Activated T-cell treated with anti-CD3 and anti-CD28 coated beads for 4 hours (primary cell): ENCODE measurements around the gene PBOV1.

Experiments used
- DNase-seq: peaks from one replicate; pipeline ENCODE4 v3.0.0-alpha.2; 2020

The PBOV1 gene

GRCh38 chr6:138218449-138218848 is at the start of gene PBOV1:
Gene PBOV1, minus strand, starts transcription at chr6:138218491. Its CDS starts 96 bp downstream, at chr6:138218395.
- no peak for DNase-seq

DNA sequence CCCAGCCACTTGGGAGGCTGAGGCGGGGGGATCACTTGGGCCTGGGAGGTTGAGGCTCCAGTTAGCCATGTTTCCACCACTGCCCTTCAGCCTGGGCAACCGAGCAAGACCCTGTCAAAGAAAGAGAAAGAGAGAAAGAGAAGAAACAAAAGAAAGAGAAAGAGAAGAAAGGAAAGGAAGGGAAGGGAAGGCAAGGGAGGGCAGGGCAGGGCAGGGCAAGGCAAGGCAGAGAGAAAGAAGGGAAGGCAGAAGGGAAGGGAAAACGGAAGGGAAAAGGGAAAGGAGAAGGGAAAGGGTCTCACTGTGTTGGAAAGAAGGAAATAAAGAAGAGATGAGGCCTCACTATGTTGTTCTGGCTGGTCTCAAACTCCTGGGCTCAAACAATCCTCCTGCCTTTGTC is 47.8 kb upstream of the PBOV1 start:
- no peak for DNase-seq

DNA sequence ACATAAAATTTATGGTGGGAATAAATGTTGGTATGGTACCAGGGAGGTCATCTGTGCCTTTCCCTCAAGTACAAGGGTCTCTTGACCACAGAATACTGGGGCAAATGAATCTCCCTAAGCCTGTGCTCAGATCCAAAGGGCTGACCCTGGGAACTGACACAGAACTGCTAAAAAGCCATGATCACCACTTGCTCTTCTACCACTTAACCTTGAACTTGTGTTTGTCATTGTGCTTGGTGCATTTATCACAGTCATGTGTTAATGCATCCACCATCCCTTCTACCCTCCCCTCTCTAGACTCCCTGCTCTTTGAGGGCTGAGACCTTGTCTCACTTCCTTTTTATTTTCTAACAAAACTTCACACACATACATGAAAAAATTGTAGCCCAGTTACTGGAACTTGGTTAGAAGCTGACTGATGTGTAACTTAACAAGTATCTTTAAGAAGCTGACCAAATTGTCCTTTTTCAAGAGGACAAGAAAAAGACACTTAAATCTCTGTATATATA is 46.1 kb upstream of the PBOV1 start:
- DNase-seq, result no peak

DNA sequence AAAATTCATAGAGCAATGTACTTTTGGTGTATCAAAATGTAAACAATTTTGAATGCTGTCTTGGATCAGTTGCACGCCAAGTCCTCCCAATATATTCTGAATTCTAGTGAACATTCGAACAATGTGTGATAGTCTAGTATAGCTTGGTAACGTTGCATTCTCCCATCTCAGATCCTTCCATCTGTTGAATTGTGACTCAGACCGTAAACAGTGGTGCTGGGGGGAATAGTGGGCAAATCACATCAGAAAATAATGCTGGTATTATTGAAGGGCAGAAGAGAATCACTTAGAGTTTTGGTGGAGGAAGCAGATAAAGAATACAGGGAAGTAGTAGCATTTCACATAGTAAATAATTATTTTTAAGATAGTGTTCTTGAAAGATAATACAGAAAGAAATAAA is 45.7 kb upstream of the PBOV1 start:
- DNase-seq, result no peak

DNA sequence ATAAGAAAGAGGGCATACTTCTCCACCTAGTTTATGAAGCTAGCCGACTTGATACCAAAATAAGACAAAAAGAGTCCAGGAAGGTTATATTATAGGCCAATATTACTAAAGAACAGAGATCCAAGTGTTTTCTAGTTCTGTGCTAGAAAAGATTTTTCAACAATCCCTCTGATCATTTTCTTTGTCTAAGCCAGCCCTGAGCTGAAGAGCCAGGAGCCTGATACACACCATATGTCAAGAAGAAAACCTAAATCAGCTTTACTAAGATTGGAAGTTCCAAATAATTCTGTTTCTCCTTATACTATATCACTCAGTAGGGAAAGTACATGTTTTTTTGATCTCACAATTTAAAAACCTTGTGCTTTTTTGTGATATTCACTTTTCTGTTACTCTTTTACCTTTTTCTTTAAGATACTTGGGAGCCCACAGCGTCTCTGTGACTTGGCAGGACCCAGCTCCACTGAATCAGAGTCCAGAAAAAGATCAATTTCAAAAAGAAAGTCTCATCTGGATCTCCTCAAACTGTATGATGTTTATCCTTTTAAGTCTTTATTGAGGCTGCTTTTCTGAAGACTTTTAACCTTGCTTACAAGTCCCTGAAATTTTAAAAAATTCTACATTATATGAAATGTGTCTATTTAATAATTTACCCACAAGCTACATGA is 43.0 kb upstream of the PBOV1 start:
- DNase-seq, result no peak

DNA sequence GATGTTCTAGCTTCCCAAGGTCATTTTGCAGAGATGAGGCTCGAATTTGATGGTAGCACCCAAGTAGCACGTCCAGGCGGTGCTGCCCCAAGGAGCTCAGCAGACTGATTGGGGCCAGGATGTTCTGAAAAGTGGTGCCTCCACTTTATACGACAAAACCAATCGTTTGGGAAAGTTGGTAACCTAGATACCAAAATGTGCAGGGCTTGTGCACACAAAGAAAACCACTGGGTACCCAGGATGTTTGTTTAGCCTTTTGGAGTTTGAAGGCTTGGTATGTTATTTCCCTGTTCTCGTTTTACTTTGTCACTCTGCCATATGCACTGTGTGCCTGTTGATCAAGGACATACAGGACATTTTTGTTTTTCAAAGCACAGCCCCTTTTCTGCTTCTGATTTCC is 40.7 kb upstream of the PBOV1 start:
- no peak for DNase-seq

DNA sequence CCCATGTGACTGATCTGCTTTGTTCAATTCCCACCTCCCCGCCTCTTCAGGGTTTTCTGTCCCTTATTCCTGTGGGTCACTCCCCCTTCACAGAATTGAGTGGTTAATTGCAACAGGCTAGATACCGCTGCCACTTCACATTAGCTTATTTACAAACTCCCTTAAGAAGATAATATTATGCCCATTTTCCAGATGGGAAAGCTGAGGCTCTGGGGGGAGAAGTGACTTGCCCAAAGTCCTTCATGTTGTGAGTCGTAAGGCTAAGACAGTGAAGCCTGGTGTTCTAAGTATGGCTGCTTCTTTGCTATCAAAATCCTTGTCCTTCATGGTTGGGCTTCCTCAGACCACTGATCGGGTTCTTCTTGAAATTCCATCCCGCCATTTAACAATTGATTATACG is 39.9 kb upstream of the PBOV1 start:
- no peak for DNase-seq

DNA sequence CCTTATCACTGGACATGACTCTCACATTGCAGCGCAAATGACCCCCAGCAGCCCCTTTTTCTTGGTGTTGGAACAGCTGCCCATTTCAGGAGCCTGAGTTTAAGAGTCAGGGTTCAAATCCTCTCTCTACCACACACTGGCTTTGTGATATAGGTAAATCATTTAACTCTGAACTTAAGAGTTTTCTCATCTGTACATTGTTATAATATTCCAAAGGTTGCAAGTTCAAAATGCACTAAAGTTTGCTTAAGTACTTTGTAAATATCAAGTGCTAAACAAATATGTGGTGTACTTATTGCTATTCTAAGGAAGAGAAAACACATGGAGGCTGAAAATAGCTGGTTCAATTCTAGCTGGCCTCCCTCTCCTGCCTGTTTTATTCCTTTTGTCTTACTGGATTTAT is 39.3 kb upstream of the PBOV1 start:
- DNase-seq, result no peak

- no peak for DNase-seq
These were observed 37.2 kb upstream of the PBOV1 start for GRCh38 chr6:138255443-138255842.

- no peak for DNase-seq
These were observed 35.4 kb upstream of the PBOV1 start for GRCh38 chr6:138253731-138254130.

GRCh38 chr6:138250513-138251247 is 32.4 kb upstream of the PBOV1 start:
- DNase-seq, result no peak

DNA sequence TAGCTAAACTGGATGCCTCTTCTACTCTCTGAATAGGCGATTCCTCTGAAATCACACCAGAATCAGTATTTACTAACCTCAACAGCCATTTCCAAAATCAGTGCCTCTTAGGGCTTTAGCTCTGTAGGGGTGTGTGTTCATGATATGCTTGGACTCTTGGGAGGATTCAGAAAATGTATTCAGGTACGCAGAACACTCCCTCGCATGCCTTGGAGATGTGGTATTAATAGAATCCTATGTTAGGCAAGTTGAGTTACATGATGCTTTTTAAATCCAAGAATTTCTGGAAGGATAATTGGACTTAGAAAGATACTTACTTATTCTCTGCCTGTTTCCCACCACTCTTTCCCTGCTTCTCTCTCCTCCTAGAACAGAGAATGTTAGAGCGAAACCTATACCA is 31.8 kb upstream of the PBOV1 start:
- DNase-seq, result no peak

DNA sequence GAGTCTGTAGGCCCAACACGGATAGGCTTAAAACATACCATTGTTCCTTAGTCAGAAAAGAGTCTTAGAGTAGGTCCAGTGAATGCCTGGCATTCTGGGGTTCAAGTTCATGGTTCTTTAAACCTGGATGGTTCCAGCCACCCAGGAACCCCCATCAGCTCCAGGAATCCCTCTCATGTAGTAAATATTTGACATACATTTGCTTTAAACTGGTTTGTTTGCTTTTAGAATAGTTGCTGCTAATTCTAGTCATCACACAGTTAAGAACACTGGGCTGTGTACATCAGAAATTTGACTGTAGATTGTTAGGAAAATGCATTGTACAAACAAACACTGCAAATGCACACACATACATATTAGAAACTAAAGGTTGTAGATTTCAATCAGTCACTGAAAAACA is 30.6 kb upstream of the PBOV1 start:
- no peak for DNase-seq

DNA sequence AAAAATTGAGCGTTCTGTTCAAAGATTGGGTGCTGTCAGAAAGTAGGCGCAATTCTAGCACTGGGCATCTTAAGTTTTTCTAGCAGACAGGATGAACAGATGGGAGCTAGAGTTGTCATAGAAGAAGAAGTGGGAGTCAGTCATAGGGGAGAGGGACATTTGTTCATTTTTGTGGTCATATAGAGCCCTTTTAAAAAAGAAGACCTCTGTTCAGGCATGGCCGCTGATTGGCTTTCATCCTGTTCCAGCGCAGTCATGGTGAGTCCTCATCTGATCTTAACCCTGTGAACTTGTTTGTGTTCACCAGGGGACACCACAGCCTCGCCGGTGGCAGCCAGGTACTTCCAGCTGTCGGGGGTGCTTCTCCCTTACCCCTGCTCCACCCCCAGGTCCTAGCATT is 29.7 kb upstream of the PBOV1 start:
- DNase-seq, result no peak

- DNase-seq, result no peak
These were observed 28.6 kb upstream of the PBOV1 start for GRCh38 chr6:138246650-138247440.

DNA sequence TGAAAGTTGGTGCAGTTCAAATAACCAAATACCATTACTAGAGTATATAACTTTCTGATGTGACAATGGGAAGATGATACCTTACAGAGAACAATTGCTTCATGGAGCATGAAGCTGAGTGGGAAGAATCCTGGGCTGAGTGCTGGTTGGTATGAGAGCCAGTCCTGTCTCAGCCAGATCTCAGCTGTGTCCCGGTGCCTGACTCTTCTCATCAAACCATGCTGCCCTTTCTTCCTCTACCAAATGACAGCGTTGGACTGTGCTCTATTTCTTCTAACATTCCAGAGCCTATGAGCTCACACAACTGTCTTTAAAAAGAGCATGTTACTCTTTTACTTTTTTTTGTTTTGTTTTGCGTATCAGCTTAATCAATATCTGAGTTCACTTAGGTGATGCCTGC is 27.5 kb upstream of the PBOV1 start:
- no peak for DNase-seq

GRCh38 chr6:138242987-138243592 is 24.8 kb upstream of the PBOV1 start:
- DNase-seq, result no peak

GRCh38 chr6:138241934-138242333 is 23.6 kb upstream of the PBOV1 start:
- DNase-seq, result no peak

GRCh38 chr6:138241381-138241780 is 23.1 kb upstream of the PBOV1 start:
- no peak for DNase-seq

DNA sequence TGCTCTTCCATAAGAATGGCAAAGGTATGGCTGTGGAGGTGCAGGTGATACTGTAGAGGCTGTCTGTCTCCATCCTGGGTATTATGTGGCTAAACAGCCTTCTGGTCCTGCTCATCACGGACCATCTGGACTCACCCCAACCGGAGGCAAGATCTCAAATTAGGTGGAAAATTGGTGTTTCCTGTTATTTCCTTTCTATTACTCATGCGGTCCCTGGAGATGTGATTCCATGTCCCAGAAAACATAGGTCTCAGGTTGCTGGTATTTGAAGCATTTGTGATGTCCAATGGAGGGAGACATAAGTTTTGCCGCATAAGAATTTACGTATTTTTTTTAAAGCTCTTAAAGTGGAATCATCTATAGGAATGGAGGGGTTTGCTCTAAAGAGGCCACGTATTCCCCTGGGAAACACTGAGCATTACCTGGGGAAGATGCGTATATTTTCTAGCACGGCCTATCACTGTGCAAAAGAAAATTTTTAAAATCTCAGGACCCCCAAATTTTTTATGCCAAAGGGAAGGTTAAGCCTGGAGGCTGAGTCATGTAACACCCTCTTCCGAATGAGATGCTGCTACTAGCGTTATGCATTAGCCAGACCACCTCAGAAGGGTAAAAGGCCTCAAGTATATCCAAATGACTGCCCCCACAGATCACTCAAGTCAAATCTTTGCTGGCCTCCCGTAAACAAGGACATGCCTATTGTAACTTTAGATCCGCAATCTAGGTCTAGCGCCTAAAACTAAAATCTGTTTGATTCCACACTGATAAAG is 22.4 kb upstream of the PBOV1 start:
- DNase-seq, result no peak

GRCh38 chr6:138239774-138240173 is 21.5 kb upstream of the PBOV1 start:
- DNase-seq, result no peak

GRCh38 chr6:138238368-138238767 is 20.1 kb upstream of the PBOV1 start:
- no peak for DNase-seq

DNA sequence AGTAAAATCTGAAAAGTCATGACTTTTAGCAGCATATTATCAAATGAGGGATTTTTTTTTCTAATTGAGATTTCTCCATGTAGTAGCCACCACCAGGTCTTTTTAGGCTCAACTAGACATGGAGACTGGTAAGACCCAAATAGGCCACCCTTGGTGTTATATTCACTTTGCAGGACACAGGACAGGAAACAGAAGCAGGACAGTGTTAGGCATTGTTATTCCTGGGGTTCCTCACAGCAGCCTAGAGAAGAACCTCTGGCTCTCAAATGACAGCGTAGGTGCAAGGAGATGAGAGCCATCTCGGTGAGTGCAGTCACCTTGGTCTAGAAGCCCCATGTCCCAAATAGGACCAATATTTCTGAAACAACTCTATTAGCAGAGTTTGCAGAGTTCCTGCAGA is 19.2 kb upstream of the PBOV1 start:
- no peak for DNase-seq
